SH-SY5Y (cell line): Measurements from ENCODE around the gene TIMM17B.

Experiments
- GATA2 ChIP-seq: IDR thresholded peaks from 2 replicates; pipeline ENCODE4 v1.6.1; 2011; ENCODE audit warnings: mild to moderate bottlenecking, low read depth, low read length
- GATA3 ChIP-seq: IDR thresholded peaks from 2 replicates; pipeline ENCODE4 v1.6.1; 2011; ENCODE audit warnings: low read depth, mild to moderate bottlenecking, low read length, moderate library complexity

TIMM17B gene

DNA sequence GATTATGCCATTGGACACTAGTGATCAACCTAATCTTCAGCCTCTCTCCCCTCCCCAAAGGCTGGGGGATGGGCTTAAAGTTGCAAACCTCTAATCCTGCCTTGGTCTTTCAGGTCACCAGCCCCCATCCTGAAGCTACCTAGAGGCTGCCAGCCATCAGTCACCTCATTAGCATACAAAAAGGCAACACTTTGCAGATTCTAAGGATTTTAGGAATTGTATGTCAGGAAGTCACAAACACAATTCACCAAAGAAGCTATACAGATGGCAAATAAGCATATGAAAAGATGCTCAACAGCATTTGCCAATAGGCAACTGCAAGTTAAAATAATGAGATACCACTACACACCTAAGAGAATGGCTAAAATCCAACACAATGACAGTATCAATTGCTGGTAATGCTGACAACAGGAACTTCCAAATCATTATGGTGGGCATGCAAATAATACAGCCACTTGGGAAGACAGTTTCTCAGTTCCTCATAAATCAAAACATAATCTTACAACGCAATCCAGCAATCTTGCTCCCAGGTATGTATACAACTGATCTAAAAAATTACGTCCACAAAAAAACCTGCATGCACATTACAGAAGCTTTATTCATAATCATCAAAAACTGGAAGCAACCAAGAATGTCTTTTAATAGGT lies 30.3 kb upstream of the TIMM17B start:
- no peak for TF ChIP-seq GATA2
- no peak for TF ChIP-seq GATA3

- TF ChIP-seq GATA2, result no peak
Measured at GRCh38 chrX:48927123-48927522, 29.6 kb upstream of the TIMM17B start.

DNA sequence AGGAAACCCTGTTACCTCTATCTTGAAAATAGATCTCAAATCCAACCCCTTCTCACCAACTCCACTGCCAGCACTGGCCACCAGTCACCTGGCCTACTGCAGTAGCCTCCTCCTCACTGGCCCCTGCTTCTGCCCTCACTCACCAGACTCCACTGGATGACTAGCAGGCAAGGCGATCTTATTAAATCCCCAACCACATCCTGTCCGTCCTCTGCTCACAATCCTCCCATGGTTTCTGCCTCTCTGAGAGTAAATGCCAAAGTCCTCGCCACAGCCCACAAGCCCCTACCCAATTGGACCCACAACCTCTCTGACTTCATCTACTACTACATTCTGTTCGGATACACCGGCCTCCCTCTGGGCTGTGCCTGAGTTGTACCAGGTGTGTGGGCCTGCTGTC lies 26.7 kb upstream of the TIMM17B start:
- no peak for TF ChIP-seq GATA2

GRCh38 chrX:48923771-48924170 lies 26.2 kb upstream of the TIMM17B start:
- TF ChIP-seq GATA2, result no peak

GRCh38 chrX:48920718-48921104 lies 23.1 kb upstream of the TIMM17B start:
- no peak for TF ChIP-seq GATA2
- TF ChIP-seq GATA3, result no peak

GRCh38 chrX:48919947-48920717 lies 22.6 kb upstream of the TIMM17B start:
- TF ChIP-seq GATA2 (no peak), GATA3 (no peak)

- TF ChIP-seq GATA3, result no peak
- no peak for TF ChIP-seq GATA2
Measured at GRCh38 chrX:48919360-48919841, 21.8 kb upstream of the TIMM17B start.

GRCh38 chrX:48918643-48919340 lies 21.2 kb upstream of the TIMM17B start, which contains the start of gene PIM2:
Gene PIM2, minus strand, starts transcription at chrX:48919024. Its CDS starts 190 bp downstream, at chrX:48918834.
- TF ChIP-seq GATA2, result no peak
- TF ChIP-seq GATA3, result no peak

DNA sequence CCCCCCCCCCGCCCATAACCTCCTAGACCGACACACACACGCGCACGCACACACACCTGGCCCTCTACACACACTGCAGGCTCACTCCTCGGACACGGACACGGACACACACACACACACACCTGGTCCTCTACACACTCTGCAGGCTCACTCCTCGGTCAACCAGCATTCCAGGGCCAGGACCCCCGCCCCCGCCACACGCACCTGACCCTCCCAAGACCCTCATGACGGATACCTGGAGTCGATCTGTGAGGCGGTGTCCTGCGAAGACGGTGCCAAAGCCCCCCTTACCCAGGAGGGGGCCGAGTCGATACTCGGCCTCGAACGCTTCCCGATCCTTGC lies 20.7 kb upstream of the TIMM17B start:
- TF ChIP-seq GATA2, result no peak
- no peak for TF ChIP-seq GATA3

DNA sequence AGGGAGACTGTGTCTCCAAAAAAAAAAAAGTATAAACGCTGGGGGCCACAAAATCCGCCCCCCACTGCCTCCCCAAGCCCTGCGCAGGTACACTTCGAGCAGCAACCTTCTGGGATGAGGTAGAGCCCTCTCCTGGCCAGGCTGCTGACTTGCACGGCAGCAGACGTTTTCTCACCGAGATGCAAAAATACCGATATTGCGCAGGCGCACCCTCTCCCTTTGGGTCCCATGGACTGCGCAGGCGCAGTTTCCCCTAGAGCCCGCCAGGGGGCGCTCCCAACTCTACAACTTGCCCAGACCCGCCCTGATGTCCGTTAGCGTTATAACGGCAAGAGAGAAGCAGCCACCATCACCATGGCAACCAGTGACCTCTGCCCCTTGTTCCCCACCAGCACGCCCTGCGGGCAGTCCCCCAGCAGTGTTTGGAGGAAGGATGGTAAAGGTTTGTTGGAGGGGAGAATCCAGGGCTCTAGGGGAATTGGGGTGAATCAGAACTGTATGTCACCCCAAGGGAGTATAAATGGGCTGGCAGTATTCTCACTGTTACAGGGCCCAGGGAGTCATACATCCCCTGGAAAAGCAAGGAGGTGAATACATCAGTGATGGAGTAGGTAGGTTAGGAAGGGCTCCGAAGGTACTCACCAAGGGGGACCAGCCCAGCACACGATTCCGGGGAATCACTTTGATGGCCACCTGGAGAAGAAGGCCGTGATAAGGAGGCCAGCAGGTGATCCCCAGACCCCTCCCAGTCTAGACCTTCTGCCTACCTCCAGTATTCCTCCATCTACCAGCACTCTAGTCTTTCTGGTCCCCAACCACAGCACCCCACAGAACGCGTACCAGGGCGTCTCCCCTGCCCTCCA lies 19.8 kb upstream of the TIMM17B start:
- TF ChIP-seq GATA3 (no peak), GATA2 (no peak)

DNA sequence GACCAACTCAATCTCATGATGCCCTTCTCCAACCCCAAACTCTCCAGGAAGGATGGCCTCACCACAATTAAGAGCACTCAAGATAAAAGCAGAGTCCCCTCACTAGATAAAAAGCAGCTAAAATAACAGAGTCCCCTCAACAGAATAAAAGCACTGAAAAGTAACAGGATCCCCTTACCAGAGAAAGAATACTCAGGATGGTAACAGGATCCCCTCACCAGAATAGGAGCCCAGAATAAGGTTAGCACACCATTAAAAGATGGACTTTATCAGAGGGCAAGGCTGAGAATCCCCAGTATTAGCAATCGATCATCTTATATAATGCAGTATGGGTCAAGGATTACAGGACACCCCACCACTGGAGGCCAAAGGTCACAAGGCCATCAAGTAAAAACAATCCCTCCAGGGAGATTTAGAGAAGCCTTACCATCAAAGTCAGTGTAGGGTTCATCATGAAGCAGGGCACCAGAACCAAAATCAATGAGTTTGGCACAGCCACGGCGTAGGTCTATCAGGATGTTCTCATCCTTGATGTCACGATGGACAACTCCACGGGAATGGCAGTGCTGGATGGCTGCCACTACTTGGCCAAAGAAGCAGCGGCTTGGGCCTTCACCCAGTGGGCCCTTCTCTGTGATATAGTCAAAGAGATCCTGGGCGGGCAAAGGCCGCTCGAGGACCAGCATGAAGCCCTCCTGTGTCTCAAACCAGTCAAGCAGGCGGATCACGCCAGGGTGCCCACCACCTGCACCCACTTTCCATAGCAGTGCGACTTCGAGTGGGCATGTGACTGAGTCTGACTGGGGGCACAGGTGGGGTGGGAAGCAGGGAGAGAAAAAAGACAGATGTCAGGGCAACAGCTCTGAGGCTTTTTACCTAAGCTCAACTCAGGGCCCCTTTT lies 17.3 kb upstream of the TIMM17B start:
- no peak for TF ChIP-seq GATA2
- TF ChIP-seq GATA3, result no peak

DNA sequence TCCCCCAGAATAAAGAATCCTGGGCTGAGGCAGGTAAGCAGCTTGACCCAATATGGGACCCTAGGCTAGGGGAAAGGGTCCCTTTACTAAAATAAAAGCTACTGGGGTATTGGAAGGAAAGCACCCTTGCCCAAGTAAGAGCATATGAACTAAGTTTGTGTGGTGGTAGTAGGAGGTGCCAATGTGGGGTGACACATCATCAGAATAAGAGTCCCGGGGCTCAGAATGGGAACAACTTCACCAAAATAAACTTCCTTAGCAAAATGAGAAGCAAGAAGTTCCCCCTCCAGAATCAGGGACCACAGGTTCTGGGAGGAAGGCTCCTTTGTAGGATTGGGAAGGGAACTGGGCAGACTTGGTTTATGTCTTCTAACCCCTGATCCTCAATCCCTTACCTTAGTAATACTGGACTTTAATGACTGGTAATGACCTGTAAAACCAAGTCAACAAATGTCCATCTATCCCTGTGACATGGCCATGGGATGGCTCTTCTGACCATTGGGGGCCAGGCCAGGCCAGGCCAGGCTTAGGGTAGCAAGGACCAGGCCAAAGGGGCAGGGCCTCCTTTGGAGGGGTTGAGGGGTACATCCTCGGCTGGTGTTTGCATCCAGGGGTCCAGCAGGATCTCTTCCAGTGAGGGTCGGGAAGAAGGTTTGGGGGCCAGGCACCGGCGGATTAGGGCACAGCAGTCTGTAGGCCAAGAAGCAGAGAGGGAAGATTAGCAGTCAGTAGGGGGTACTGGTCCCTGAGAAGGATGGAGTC lies 16.2 kb upstream of the TIMM17B start:
- TF ChIP-seq GATA2 (no peak), GATA3 (no peak)
